Neural progenitor cell (in vitro differentiated cells): Measurements from ENCODE around the gene MDM1. TPM values are rescaled to one million over a fixed set of nuclear protein-coding genes. Genes with fewer than 3 reads are reported as not detected.

ENCODE experiments used
- DNase-seq: peaks from one replicate; pipeline ENCODE4 v3.0.0-alpha.2; 2016; ENCODE audit warnings: low spot score
- H2AFZ ChIP-seq: fragments of 200-600 bp; sonication (generic); replicated peaks from 2 replicates; pipeline ENCODE4 v1.6.1; 2016; ENCODE audit warnings: antibody characterized with exemption
- H3F3A ChIP-seq: fragments of 200-600 bp; sonication (generic); 2 replicates; pipeline ENCODE4 v1.6.1; 2016; ENCODE audit warnings: antibody characterized with exemption, low read depth
- H3K27ac ChIP-seq: fragments of 200-600 bp; sonication (generic); 2 replicates; pipeline ENCODE4 v1.5.1; 2016; ENCODE audit warnings: mild to moderate bottlenecking
- H3K27me3 ChIP-seq: fragments of 200-600 bp; sonication (generic); 2 replicates; pipeline ENCODE4 v1.6.1; 2016; ENCODE audit warnings: mild to moderate bottlenecking, moderate library complexity
- H3K36me3 ChIP-seq: fragments of 200-600 bp; sonication (generic); 2 replicates; pipeline ENCODE4 v1.5.1; 2016
- H3K4me1 ChIP-seq: fragments of 200-600 bp; sonication (generic); 2 replicates; pipeline ENCODE4 v1.6.1; 2016; ENCODE audit warnings: mixed run types
- H3K4me2 ChIP-seq: fragments of 200-600 bp; sonication (generic); 2 replicates; pipeline ENCODE4 v1.6.1; 2016
- H3K4me3 ChIP-seq: fragments of 200-600 bp; sonication (generic); 2 replicates; pipeline ENCODE4 v1.5.1; 2016
- H3K79me2 ChIP-seq: fragments of 200-600 bp; sonication (generic); 2 replicates; pipeline ENCODE4 v1.6.1; 2016; ENCODE audit warnings: low read depth
- H3K9ac ChIP-seq: fragments of 200-600 bp; sonication (generic); 2 replicates; pipeline ENCODE4 v1.6.1; 2016
- H3K9me3 ChIP-seq: fragments of 200-600 bp; sonication (generic); 2 replicates; pipeline ENCODE4 v1.5.1; 2016; ENCODE audit warnings: low read depth
- H4K20me1 ChIP-seq: fragments of 200-600 bp; sonication (generic); 2 replicates; pipeline ENCODE4 v1.6.1; 2016; ENCODE audit warnings: low read depth
- H3K27ac Mint-ChIP-seq: 3 replicates; pipeline ENCODE4 v1.8.0; 2021; ENCODE audit warnings: mixed read lengths
- H3K27me3 Mint-ChIP-seq: 2 replicates; pipeline ENCODE4 v1.8.0; 2022; ENCODE audit warnings: low read depth, mild to moderate bottlenecking, inconsistent platforms, moderate library complexity, mixed read lengths; ENCODE audit not compliant: insufficient read depth
- H3K36me3 Mint-ChIP-seq: 3 replicates; pipeline ENCODE4 v1.8.0; 2021; ENCODE audit warnings: mixed read lengths
- H3K4me1 Mint-ChIP-seq: 3 replicates; pipeline ENCODE4 v1.8.0; 2021; ENCODE audit warnings: mixed read lengths
- H3K4me3 Mint-ChIP-seq: 3 replicates; pipeline ENCODE4 v1.8.0; 2021; ENCODE audit warnings: mild to moderate bottlenecking, moderate library complexity, mixed read lengths
- H3K9me3 Mint-ChIP-seq: 3 replicates; pipeline ENCODE4 v1.8.0; 2020; ENCODE audit warnings: mixed read lengths
- EZH2 ChIP-seq: fragments of 200-600 bp; sonication (generic); IDR thresholded peaks from 2 replicates; pipeline ENCODE4 v1.6.1; 2017; ENCODE audit warnings: antibody characterized with exemption, mild to moderate bottlenecking, moderate library complexity
- EZH2phosphoT487 ChIP-seq: fragments of 200-600 bp; sonication (generic); IDR thresholded peaks from 2 replicates; pipeline ENCODE4 v1.6.1; 2017; ENCODE audit warnings: antibody characterized with exemption
- total RNA-seq: library from RNA; depleted of rRNA; stranded (reverse); fragments of >200 nt; gene quantifications from 2 replicates; pipeline ENCODE4 v1.2.3, GENCODE V29; 2015; ENCODE audit warnings: low replicate concordance
- TF ChIP-seq, protein P1 (sequence below): fragments of 200-600 bp; sonication (generic); IDR thresholded peaks from 2 replicates; pipeline ENCODE4 v1.5.1; 2017; ENCODE audit warnings: antibody characterized with exemption, mild to moderate bottlenecking

The MDM1 gene
- total RNA-seq, 1 donor from 2014 or later: 47.2 TPM

DNA sequence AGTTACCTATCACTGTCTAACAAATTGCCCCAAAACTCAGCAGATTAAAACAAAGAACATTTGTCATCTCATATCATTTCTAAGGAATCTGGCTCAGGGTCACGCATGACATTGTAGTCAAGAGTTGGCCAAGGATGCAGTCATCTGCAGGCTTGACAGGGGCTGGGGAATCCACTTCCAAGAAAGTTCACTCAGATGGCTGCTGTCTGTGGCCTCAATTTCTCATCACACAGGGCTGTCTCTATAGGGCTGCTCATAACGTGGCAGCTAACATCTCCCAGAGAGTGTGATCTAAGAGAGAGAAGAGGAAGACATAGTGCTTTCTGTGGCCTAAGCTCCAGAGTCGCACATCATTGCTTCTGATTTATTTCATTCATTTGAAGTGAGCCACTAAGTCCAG, 61.8 kb downstream of the MDM1 start:
- Histone ChIP-seq H3K27ac (no peak overlapping the region), H3F3A (no peaks in the 10 kb centered on the region), H3K27me3 (no peaks in the 10 kb centered on the region), H3K4me2 (no peak overlapping the region), H3K4me3 (no peak overlapping the region), H3K79me2 (no peaks in the 10 kb centered on the region), H2AFZ (no peak overlapping the region), H3K36me3 (no peaks in the 10 kb centered on the region), H3K9me3 (no peaks in the 10 kb centered on the region), H4K20me1 (no peaks in the 10 kb centered on the region), H3K9ac (no peak overlapping the region), H3K4me1 (peaks cover 4% of the 10 kb centered on the region)
- no peak overlapping the region for H3K4me3 Mint-ChIP-seq
- DNase-seq: no peak
- no peak overlapping the region for H3K27ac Mint-ChIP-seq
- H3K4me1 Mint-ChIP-seq: peaks cover 9% of the 10 kb centered on the region
- H3K27me3 Mint-ChIP-seq: no peaks in the 10 kb centered on the region
- no peaks in the 10 kb centered on the region for H3K36me3 Mint-ChIP-seq
- TF ChIP-seq, protein P1, sequence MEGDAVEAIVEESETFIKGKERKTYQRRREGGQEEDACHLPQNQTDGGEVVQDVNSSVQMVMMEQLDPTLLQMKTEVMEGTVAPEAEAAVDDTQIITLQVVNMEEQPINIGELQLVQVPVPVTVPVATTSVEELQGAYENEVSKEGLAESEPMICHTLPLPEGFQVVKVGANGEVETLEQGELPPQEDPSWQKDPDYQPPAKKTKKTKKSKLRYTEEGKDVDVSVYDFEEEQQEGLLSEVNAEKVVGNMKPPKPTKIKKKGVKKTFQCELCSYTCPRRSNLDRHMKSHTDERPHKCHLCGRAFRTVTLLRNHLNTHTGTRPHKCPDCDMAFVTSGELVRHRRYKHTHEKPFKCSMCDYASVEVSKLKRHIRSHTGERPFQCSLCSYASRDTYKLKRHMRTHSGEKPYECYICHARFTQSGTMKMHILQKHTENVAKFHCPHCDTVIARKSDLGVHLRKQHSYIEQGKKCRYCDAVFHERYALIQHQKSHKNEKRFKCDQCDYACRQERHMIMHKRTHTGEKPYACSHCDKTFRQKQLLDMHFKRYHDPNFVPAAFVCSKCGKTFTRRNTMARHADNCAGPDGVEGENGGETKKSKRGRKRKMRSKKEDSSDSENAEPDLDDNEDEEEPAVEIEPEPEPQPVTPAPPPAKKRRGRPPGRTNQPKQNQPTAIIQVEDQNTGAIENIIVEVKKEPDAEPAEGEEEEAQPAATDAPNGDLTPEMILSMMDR: no peak
- TF ChIP-seq EZH2 (no peak), EZH2phosphoT487 (no peak)
- H3K9me3 Mint-ChIP-seq: no peaks in the 10 kb centered on the region

DNA sequence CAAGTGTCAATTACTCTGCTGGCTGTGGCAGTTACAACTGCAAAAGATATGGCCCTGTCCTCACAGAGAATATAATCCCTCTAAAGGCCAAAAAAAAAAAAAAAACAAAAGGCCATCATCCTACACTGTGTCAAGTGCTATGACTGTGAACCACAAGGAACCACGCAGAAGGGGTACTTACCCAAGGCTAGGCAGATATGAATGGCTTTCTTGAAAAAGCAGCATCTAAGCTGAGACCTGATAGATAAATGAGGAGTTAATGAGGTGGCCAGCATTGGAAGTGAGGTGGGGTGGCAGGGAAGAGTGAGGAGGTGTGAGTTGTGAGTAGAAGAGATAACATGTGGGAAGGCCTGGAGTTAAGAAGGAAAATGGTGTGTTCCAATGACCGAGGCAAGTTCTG, 62.4 kb downstream of the MDM1 start:
- no peak overlapping the region for H3K27ac Mint-ChIP-seq
- Histone ChIP-seq H3F3A (no peaks in the 10 kb centered on the region), H2AFZ (no peak overlapping the region), H3K36me3 (no peaks in the 10 kb centered on the region), H3K79me2 (no peaks in the 10 kb centered on the region), H3K9ac (no peak overlapping the region), H3K27ac (no peak overlapping the region), H4K20me1 (no peaks in the 10 kb centered on the region), H3K4me2 (no peak overlapping the region), H3K9me3 (no peaks in the 10 kb centered on the region), H3K4me1 (peaks cover 4% of the 10 kb centered on the region), H3K4me3 (no peak overlapping the region), H3K27me3 (no peaks in the 10 kb centered on the region)
- TF ChIP-seq EZH2phosphoT487 (no peak), EZH2 (no peak)
- TF ChIP-seq, protein P1: no peak
- H3K27me3 Mint-ChIP-seq: no peaks in the 10 kb centered on the region
- DNase-seq: no peak
- H3K36me3 Mint-ChIP-seq: no peaks in the 10 kb centered on the region
- no peaks in the 10 kb centered on the region for H3K9me3 Mint-ChIP-seq
- no peak overlapping the region for H3K4me3 Mint-ChIP-seq
- H3K4me1 Mint-ChIP-seq: peaks cover 9% of the 10 kb centered on the region

DNA sequence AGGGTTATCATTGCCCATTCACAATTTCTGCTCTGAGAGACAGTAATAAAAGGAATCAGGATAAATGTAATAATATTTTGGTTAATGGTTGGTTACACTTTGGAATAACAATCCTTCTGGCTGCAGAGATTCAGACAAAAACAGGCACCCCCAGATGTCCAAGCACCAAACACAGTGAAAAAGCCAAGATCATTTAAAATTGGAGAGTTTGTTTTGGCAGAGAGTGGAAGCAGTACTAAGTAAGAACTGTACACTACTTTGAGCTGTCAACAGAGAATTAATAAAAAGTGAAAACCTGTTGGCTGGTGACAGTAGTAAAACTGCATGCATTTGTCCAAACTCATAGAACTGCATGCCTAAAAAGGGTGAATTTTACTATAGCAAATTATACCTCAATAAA, 63.2 kb downstream of the MDM1 start:
- no peaks in the 10 kb centered on the region for H3K9me3 ChIP-seq
- H3K27ac ChIP-seq: no peak overlapping the region
- Mint-ChIP-seq H3K27ac (no peak overlapping the region), H3K27me3 (no peaks in the 10 kb centered on the region), H3K4me3 (no peak overlapping the region), H3K36me3 (no peaks in the 10 kb centered on the region), H3K9me3 (no peaks in the 10 kb centered on the region), H3K4me1 (peaks cover 9% of the 10 kb centered on the region)
- peaks cover 4% of the 10 kb centered on the region for H3K4me1 ChIP-seq
- H3K36me3 ChIP-seq: no peaks in the 10 kb centered on the region
- no peak overlapping the region for H3K9ac ChIP-seq
- no peak for DNase-seq
- no peak overlapping the region for H3K4me2 ChIP-seq
- H3K79me2 ChIP-seq: no peaks in the 10 kb centered on the region
- no peak overlapping the region for H3K4me3 ChIP-seq
- no peak overlapping the region for H2AFZ ChIP-seq
- TF ChIP-seq EZH2phosphoT487 (no peak), EZH2 (no peak)
- TF ChIP-seq, protein P1: no peak
- no peaks in the 10 kb centered on the region for H4K20me1 ChIP-seq
- H3K27me3 ChIP-seq: no peaks in the 10 kb centered on the region
- H3F3A ChIP-seq: no peaks in the 10 kb centered on the region
